HCT116 (cell line): Measurements from ENCODE around the gene LFNG. TPM values are rescaled to one million over a fixed set of nuclear protein-coding genes. Genes with fewer than 3 reads are reported as not detected.

Experiments
- ATAC-seq: fragments of 200-7000 bp; cut with Tn5 transposase; 2 replicates; pipeline ENCODE4 v1.9.1; 2020; ENCODE audit warnings: mild to moderate bottlenecking, moderate library complexity
- BruUV-seq: library from RNA; stranded (reverse); fragments of 400-500 nt; replicated peaks from 2 replicates; lab custom pipeline; 2021; lab: Mats Ljungman, UMichigan
- CTCF ChIA-PET: fragments of 300-600 bp; sonication (Branson Sonifier 250); formaldehyde crosslinking; loops from one replicate; lab custom pipeline; 2021; ENCODE audit warnings: antibody characterized with exemption; lab: Charles Lee
- POLR2A ChIA-PET: fragments of 300-600, 350-600 bp; sonication (Branson Sonifier 250); formaldehyde crosslinking; loops from one replicate; lab custom pipeline; 2021; ENCODE audit warnings: antibody characterized with exemption; lab: Charles Lee
- RAD21 ChIA-PET, 2 experiments: fragments of 300-600 bp; sonication (Branson Sonifier 250); formaldehyde crosslinking; loops; one replicate each; lab custom pipeline; 2023; ENCODE audit warnings: low total read pairs in 2 of 2; ENCODE audit not compliant: uncharacterized antibody in 2 of 2, unreplicated experiment in 2 of 2, low non-redundant PET in 1 of 2; lab: Charles Lee
- DNase-seq: peaks from one replicate; pipeline ENCODE4 v3.0.0-alpha.2; 2010; ENCODE audit warnings: low read depth, low spot score
- H2AFZ ChIP-seq: fragments of 200-600 bp; shearing (Covaris generic), sonication (generic); 2 replicates; pipeline ENCODE4 v1.6.1; 2017; ENCODE audit warnings: low read depth, mixed run types, mixed read lengths, antibody characterized with exemption, low read length; ENCODE audit not compliant: poor library complexity, severe bottlenecking
- H3K27ac ChIP-seq: 2 replicates; pipeline ENCODE4 v1.5.1; 2012; ENCODE audit warnings: low read depth, low read length
- H3K27me3 ChIP-seq: fragments of 200-600 bp; sonication (generic); 2 replicates; pipeline ENCODE4 v1.6.1; 2016; ENCODE audit warnings: mixed run types, low read length, mixed read lengths; ENCODE audit not compliant: insufficient read depth
- H3K36me3 ChIP-seq, 2 experiments: fragments of 200-500 bp in 1 of 2; fragments of 200-600 bp in 1 of 2; sonication (Bioruptor generic) in 1 of 2; sonication (generic) in 1 of 2; 2 replicates each; pipeline versions ENCODE4 v1.5.1 to v1.6.1; 2014 to 2016; ENCODE audit warnings: low read length in 2 of 2, inconsistent platforms in 1 of 2, mixed read lengths in 1 of 2, mixed run types in 1 of 2; ENCODE audit not compliant: insufficient read depth in 2 of 2, control insufficient read depth in 1 of 2
- H3K4me1 ChIP-seq, 2 experiments: fragments of 200-600 bp in 1 of 2; sonication (generic) in 1 of 2; 2 replicates each; pipeline versions ENCODE4 v1.5.1 to v1.6.1; 2012 to 2017; ENCODE audit warnings: low read length in 2 of 2, inconsistent platforms in 1 of 2, mild to moderate bottlenecking in 1 of 2, mixed read lengths in 1 of 2, mixed run types in 1 of 2, moderate library complexity in 1 of 2; ENCODE audit not compliant: insufficient read depth in 2 of 2, control insufficient read depth in 1 of 2
- H3K4me2 ChIP-seq: fragments of 200-600 bp; sonication (generic); 2 replicates; pipeline ENCODE4 v1.6.1; 2017; ENCODE audit warnings: mixed run types, low read length, mixed read lengths
- H3K4me3 ChIP-seq, 2 experiments: fragments of 200-600 bp in 1 of 2; sonication (generic) in 1 of 2; replicated peaks in 1 of 2; 2 replicates each; pipeline ENCODE4 v1.5.1; 2011 to 2016; ENCODE audit warnings: low read length in 2 of 2, control low read depth in 1 of 2, low read depth in 1 of 2, mild to moderate bottlenecking in 1 of 2, mixed read lengths in 1 of 2, mixed run types in 1 of 2
- H3K79me2 ChIP-seq: fragments of 200-600 bp; sonication (generic); 2 replicates; pipeline ENCODE4 v1.6.1; 2017; ENCODE audit warnings: mild to moderate bottlenecking, mixed run types, low read length, moderate library complexity, mixed read lengths; ENCODE audit not compliant: insufficient read depth
- H3K9ac ChIP-seq: fragments of 200-600 bp; sonication (generic); 2 replicates; pipeline ENCODE4 v1.6.1; 2016; ENCODE audit warnings: low read length, mixed read lengths
- H3K9me2 ChIP-seq: fragments of 200-600 bp; sonication (generic), shearing (Covaris generic); 2 replicates; pipeline ENCODE4 v1.6.1; 2017; ENCODE audit warnings: mixed run types, mild to moderate bottlenecking, moderate library complexity; ENCODE audit not compliant: insufficient read depth
- H3K9me3 ChIP-seq, 2 experiments: fragments of 200-500 bp in 1 of 2; fragments of 200-600 bp in 1 of 2; sonication (Bioruptor generic) in 1 of 2; sonication (generic) in 1 of 2; 2 replicates each; pipeline ENCODE4 v1.6.1; 2014 to 2017; ENCODE audit warnings: low read length in 2 of 2, mixed read lengths in 2 of 2, inconsistent platforms in 1 of 2, low read depth in 1 of 2, mild to moderate bottlenecking in 1 of 2, mixed run types in 1 of 2, moderate library complexity in 1 of 2; ENCODE audit not compliant: control insufficient read depth in 1 of 2, insufficient read depth in 1 of 2
- H4K20me1 ChIP-seq: fragments of 200-600 bp; sonication (generic), shearing (Covaris generic); 2 replicates; pipeline ENCODE4 v1.6.1; 2017; ENCODE audit warnings: mixed run types, mild to moderate bottlenecking, moderate library complexity; ENCODE audit not compliant: insufficient read depth
- ATF3 ChIP-seq: IDR thresholded peaks from 2 replicates; pipeline ENCODE4 v1.6.1; 2012
- CBX3 ChIP-seq: IDR thresholded peaks from 2 replicates; pipeline ENCODE4 v1.6.1; 2012; ENCODE audit warnings: low read depth
- CTCF ChIP-seq, 3 experiments: fragments of 200-600 bp in 1 of 3; sonication (generic) in 1 of 3; IDR thresholded peaks in 2 of 3; conservative IDR thresholded peaks in 1 of 3; 2 replicates each; pipeline ENCODE4 v1.5.1; 2012 to 2017; ENCODE audit warnings: low read depth in 2 of 3, low read length in 2 of 3, antibody characterized with exemption in 1 of 3, borderline replicate concordance in 1 of 3, control low read depth in 1 of 3, mild to moderate bottlenecking in 1 of 3, mixed read lengths in 1 of 3, mixed run types in 1 of 3, moderate library complexity in 1 of 3; ENCODE audit not compliant: insufficient read depth in 1 of 3
- EGR1 ChIP-seq: IDR thresholded peaks from 2 replicates; pipeline ENCODE4 v1.6.1; 2012; ENCODE audit warnings: low read depth
- ELF1 ChIP-seq: IDR thresholded peaks from 2 replicates; pipeline ENCODE4 v1.6.1; 2012; ENCODE audit warnings: low read depth, borderline replicate concordance
- FOSL1 ChIP-seq: IDR thresholded peaks from 2 replicates; pipeline ENCODE4 v1.6.1; 2012; ENCODE audit warnings: low read depth
- JUND ChIP-seq: IDR thresholded peaks from 2 replicates; pipeline ENCODE4 v1.6.1; 2012
- POLR2A ChIP-seq: IDR thresholded peaks from 2 replicates; pipeline ENCODE4 v1.7.0; 2011; ENCODE audit warnings: borderline replicate concordance; ENCODE audit not compliant: insufficient read depth, insufficient read length; ENCODE audit errors: extremely low read depth
- REST ChIP-seq: IDR thresholded peaks from 2 replicates; pipeline ENCODE4 v1.6.1; 2012; ENCODE audit warnings: low read depth
- SRF ChIP-seq: IDR thresholded peaks from 2 replicates; pipeline ENCODE4 v1.6.1; 2012; ENCODE audit warnings: low read depth
- TCF7L2 ChIP-seq: IDR thresholded peaks from 2 replicates; pipeline ENCODE4 v1.7.0; 2011; ENCODE audit warnings: borderline replicate concordance, inconsistent platforms; ENCODE audit not compliant: insufficient read depth, insufficient read length; ENCODE audit errors: extremely low read depth
- YY1 ChIP-seq: IDR thresholded peaks from 2 replicates; pipeline ENCODE4 v1.6.1; 2011; ENCODE audit warnings: low read length, low read depth, moderate library complexity, mild to moderate bottlenecking; ENCODE audit not compliant: insufficient replicate concordance; ENCODE audit errors: extremely low read depth
- ZBTB33 ChIP-seq: IDR thresholded peaks from 2 replicates; pipeline ENCODE4 v1.6.1; 2011; ENCODE audit warnings: mild to moderate bottlenecking, low read length, moderate library complexity; ENCODE audit not compliant: insufficient replicate concordance; ENCODE audit errors: extremely low read depth
- ZFX ChIP-seq: fragments of 450-650 bp; IDR thresholded peaks from 2 replicates; pipeline ENCODE4 v1.6.1; 2017
- ZNF274 ChIP-seq: fragments of 200-500 bp; sonication (Bioruptor generic); IDR thresholded peaks from 2 replicates; pipeline ENCODE4 v1.6.1; 2014; ENCODE audit warnings: mild to moderate bottlenecking, low read depth, low read length, inconsistent platforms
- intact Hi-C: fragments of 100-400 bp; cut with micrococcal nuclease; formaldehyde crosslinking; loops from 2 replicates; pipeline ENCODE4 v1.10.0; 2022
- total RNA-seq: library from RNA; stranded (reverse); gene quantifications from one replicate; pipeline ENCODE4 v1.2.1, GENCODE V29; 2021; ENCODE audit not compliant: unreplicated experiment

The LFNG gene
- total RNA-seq, 1 experiment from 2014 or later, result 14.3 TPM

GRCh38 chr7:2570021-2570420, 50.4 kb downstream of the LFNG start (continued):
- TF ChIP-seq REST (no peak), ELF1 (no peak), YY1 (no peak)

GRCh38 chr7:2571409-2571808, 51.8 kb downstream of the LFNG start:
- intact Hi-C loops, result no loop called here
- POLR2A ChIA-PET, result interaction anchor here (0.5 kb wide), 1 partner anchor 44 kb away, joined by 4 read pairs; no protein-coding TSS in a partner anchor
- peak overlapping the region; percentile 56; the same call in 1 of the 2 replicates for H3K9ac ChIP-seq
- peaks cover 3 to 10% of the 10 kb centered on the region in 2 experiments; a peak in 1 of 4 replicates for H3K36me3 ChIP-seq
- no TSS peak for BruUV-seq
- H3K9me3 ChIP-seq, result no peaks in the 10 kb centered on the region
- H3K27ac ChIP-seq, result peak overlapping the region; percentile 57; the same call in 1 of the 2 replicates
- no peaks in the 10 kb centered on the region for H3K27me3 ChIP-seq
- H3K4me1 ChIP-seq, result peaks cover 19 to 22% of the 10 kb centered on the region in 2 experiments
- no peak overlapping the region for H2AFZ ChIP-seq
- ATAC-seq, result no peak
- CTCF ChIA-PET, result no interaction called here
- H3K4me2 ChIP-seq, result peak overlapping the region; percentile 79
- no peak overlapping the region for H3K4me3 ChIP-seq
- no peaks in the 10 kb centered on the region for H4K20me1 ChIP-seq
- RAD21 ChIA-PET, result no interaction called here
- H3K79me2 ChIP-seq, result peaks cover 4% of the 10 kb centered on the region; the same call in 1 of the 2 replicates
- DNase-seq, result no peak
- no peaks in the 10 kb centered on the region for H3K9me2 ChIP-seq
- no peak for TF ChIP-seq CTCF (IDR thresholded peaks at IDR 0.05 in 2 of 3, conservative IDR thresholded peaks at IDR 0.05 in 1 of 3; ENCODE audit: borderline replicate concordance in 1 of 3, insufficient read depth in 1 of 3, low read depth in 2 of 3, low read length in 2 of 3)
- TF ChIP-seq FOSL1, result no peak
- TF ChIP-seq ZFX, result no peak
- TF ChIP-seq EGR1, result no peak
- no peak for TF ChIP-seq CBX3
- TF ChIP-seq POLR2A, result no peak
- TF ChIP-seq ZBTB33, result no peak
- TF ChIP-seq JUND, result no peak
- TF ChIP-seq ATF3, result no peak
- TF ChIP-seq ZNF274, result no peak
- no peak for TF ChIP-seq SRF
- no peak for TF ChIP-seq TCF7L2
